GM21825 (cell line): ENCODE data around the gene FMO1.
"Not testable (repeated sequence)": the region's sequence is repeated elsewhere in the genome, so short reads cannot be mapped to it uniquely, and the experiment has no call there.

Experiments
- ATAC-seq: cut with Tn5 transposase; IDR thresholded peaks from one replicate; pipeline ENCODE4 v1.9.1; 2021; ENCODE audit warnings: mild to moderate bottlenecking, moderate library complexity; ENCODE audit not compliant: unreplicated experiment

The FMO1 gene, protein sequence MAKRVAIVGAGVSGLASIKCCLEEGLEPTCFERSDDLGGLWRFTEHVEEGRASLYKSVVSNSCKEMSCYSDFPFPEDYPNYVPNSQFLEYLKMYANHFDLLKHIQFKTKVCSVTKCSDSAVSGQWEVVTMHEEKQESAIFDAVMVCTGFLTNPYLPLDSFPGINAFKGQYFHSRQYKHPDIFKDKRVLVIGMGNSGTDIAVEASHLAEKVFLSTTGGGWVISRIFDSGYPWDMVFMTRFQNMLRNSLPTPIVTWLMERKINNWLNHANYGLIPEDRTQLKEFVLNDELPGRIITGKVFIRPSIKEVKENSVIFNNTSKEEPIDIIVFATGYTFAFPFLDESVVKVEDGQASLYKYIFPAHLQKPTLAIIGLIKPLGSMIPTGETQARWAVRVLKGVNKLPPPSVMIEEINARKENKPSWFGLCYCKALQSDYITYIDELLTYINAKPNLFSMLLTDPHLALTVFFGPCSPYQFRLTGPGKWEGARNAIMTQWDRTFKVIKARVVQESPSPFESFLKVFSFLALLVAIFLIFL

DNA sequence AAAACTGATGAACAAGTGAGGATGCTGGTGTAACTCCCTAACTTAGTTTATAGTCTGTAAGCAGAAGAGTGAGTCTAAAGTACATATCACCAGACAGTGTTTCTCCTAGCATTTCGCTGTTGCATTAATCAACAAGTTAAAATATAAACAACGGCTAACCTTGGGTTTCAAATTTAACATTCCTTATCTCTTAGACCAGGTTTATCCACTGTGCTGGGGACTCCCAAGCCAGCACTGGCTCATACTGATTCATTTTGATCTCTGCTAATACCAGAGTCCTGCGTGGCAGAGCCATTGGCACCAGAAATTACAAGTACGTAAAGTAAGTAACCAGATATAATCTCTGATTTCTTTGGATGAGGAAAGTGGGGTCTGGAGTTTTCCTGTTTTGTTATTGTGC, at the start of gene FMO1:
Gene FMO1 (plus strand): TSS at position 193 of the 400 bp plus-strand sequence. CDS start 9,594 bp downstream, outside the sequence.
- no peak for ATAC-seq

- ATAC-seq: no peak
Measured at GRCh38 chr1:171204296-171204695, 44.0 kb upstream of the FMO1 start.

GRCh38 chr1:171206204-171206977, 41.9 kb upstream of the FMO1 start:
- no peak for ATAC-seq

- ATAC-seq: no peak
Measured at GRCh38 chr1:171206978-171207355, 41.3 kb upstream of the FMO1 start.

DNA sequence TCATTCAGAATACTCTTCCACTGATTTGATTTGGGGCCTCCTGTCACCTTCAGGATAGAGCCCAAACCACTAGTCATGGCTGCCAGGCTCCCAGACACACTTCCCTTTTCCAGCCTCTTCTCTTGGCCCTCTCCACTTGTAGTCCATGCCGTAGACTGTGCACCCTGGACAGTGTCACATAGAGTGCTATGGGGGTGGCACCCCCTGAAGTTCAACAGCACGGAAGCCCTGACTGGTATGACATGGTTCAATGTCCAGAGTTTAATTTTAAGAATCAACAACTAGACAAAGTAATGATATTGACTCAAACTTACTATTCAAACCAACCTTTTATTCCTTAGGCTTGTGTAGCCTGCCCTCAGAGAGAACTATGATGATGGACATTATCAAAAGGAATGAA, 40.9 kb upstream of the FMO1 start:
- ATAC-seq: no peak

DNA sequence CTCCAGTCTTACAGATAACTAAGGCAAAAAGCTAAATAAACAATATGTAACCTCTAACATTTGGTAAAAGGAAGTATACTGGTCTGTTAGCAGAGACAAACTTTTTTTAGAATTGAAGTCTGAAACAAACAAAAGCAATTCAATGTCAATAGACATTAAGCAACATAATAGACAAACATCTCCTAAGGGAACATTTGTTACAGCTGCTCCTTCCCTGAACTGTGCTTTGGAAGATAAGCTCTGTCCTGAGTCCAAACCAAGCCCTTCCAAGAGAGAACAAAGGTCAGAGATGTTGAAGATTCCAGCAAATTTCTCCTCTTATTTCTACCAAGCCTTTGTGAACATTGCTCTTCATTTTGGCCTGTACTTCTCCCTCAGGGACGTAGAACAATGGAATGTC, 37.9 kb upstream of the FMO1 start:
- ATAC-seq: no peak

GRCh38 chr1:171212607-171213351, 35.5 kb upstream of the FMO1 start:
- no peak for ATAC-seq

- ATAC-seq: no peak
Measured at GRCh38 chr1:171213559-171214454, 34.5 kb upstream of the FMO1 start.

- no peak for ATAC-seq
Measured at GRCh38 chr1:171217658-171218443, 30.4 kb upstream of the FMO1 start.

DNA sequence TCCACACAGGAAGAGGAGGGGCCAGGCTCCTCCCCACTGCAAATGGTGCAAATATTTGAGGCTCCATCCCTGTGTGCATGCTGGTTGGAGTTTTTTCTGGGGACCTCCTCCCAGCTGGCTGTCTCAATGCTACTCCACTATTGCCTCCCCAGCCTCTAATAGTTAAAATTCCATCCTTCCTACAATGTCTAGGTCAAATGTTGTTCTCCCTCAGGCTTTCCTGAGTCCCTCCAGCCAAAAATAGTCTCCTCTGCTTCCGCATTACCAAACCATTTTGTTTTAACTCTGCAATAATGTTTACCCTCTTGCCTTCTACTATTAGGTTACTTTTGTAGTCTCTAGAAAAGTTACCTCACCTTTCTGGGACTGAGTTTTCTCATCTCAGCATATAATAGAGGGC, 29.6 kb upstream of the FMO1 start:
- ATAC-seq: no peak

DNA sequence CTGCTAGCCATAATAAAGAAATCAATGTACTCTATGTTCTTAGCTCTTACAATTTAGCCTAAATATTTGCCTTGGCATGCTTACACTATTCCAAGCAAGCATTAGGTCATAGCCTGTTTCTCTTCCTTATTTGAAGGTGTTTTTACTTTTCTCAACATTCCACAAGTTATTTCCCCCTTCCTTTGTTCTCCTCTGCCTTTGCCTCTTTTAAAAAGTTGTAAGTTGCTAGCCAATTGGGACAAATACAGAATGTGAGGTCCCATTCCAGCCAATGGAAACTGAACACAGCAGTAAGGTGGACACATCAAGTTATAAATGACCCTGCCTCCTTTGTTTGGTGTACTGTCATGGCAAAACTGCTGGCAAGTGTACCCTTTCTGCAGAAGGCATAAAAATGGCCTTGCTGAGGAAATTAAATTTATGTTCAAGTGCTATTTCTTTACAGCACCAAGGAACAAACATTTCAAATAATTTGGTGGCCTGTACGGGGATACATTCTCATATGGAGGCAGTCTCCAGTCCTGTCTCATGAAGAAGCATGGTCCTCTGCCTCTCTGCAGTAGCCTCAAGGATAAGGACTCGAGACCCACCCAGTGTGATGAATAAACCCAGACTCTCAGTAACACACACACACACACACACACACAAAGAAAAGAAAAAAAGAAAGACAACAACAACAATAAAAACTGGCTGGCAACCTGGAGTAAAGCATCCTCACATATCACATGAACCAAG, 28.8 kb upstream of the FMO1 start:
- no peak for ATAC-seq

DNA sequence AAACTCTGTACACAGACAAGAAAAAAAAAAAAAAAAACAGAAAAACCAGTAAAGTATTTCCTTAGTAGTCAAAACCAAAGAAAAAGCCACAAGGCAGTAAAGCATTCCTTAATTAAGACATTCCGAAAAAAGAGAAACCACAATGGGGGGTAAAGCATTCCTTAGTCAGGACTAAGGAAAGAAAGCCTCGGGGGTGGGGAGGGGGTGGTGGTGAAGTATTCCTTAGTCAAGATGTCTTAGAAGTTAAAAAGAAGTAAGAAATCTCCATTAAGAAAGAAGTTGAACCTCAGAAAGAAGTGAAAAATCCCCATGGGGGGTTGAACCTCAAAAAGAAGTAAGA, 28.2 kb upstream of the FMO1 start:
- no peak for ATAC-seq

DNA sequence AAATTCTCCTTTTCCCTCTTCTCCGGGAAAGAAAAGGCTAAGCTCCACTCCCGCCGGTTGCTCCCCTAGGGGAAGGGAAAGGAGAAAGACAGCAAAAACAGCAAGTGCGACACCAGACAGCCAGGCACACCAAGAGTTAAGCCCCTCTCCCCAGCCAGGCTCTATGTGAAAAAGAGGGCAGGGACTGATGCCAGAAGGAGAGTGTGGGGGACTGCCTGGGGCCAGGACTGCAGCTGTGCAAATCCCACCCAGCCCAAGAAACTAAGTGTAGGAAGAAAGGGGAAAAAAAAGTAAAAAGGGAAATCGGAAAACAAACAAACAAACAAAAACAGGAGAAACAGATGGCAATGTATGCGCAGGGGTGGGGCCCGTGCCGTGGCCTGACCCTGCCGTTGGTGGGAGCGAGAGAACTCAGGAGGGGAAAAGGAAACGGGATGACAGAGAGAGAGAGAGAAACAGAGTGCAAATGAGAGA, 27.7 kb upstream of the FMO1 start:
- no peak for ATAC-seq

GRCh38 chr1:171221665-171222591, 26.4 kb upstream of the FMO1 start:
- no peak for ATAC-seq

- ATAC-seq: no peak
Measured at GRCh38 chr1:171222936-171223335, 25.4 kb upstream of the FMO1 start.

DNA sequence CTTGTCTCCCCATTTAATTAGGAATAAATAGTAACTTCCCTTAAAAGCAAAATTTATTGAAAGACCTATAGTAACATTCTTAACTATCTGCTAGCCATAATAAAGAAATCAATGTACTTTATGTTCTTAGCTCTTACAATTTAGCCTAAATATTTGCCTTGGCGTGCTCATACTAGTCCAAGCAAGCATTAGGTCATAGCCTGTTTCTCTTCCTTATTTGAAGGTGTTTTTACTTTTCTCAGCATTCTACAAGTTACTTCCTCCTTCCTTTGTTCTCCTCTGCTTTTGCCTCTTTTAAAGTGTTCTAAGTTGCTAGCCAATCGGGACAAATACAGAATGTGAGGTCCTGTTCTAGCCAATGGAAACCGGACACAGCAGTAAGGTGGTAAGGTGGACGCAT, 24.0 kb upstream of the FMO1 start:
- ATAC-seq: not testable (repeated sequence)

DNA sequence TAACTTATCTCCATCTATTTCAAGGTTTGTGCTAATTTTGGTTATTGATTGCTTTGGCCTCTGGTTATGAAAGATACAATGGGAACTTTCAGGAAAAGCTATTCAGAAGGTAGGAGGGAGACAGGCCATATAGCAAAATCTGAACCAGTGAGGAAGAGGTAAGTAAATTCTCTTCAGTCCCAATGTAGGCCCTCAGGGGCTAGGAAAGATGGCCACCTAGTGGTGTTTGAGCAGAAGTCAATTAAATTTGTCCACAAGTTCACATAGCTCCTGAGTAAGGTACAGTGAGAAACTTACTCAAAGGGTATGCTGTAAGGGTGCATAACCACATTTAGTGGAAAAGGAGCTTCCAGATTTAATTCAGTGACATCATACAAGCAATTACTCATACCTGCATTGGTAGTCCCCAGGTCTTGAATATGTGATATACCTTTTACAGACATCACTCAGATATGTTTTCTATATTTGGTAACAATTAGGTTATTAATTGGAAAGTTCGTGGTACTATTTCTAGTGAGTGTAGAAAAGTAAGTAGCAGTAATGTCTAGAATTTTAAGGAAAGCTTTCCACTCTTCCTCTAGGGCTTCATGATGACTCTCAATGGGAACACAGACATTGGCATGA, 21.4 kb upstream of the FMO1 start:
- peak; percentile 86 for ATAC-seq
